OCI-LY3 (cell line): ENCODE measurements around the gene GALK2.

ENCODE experiments used
- CTCF ChIP-seq: fragments of 200-600, 300-600 bp; sonication (generic); IDR thresholded peaks from 2 replicates; pipeline ENCODE4 v1.5.1; 2014; ENCODE audit warnings: antibody characterized with exemption, low read length, low read depth
- EZH2phosphoT487 ChIP-seq: fragments of 200-600 bp; shearing (Covaris generic); IDR thresholded peaks from 2 replicates; pipeline ENCODE4 v1.6.1; 2018; ENCODE audit warnings: antibody characterized with exemption, mixed run types, low read depth

GRCh38 chr15:49331951-49332350, 161.9 kb downstream of the GALK2 start:
- TF ChIP-seq CTCF (no peak), EZH2phosphoT487 (no peak)
